Spleen (tissue), 7 donors: ENCODE results near the gene ANKRD10.

Experiments
- CTCF ChIP-seq, 11 experiments: fragments of 200-600 bp in 7 of 11; fragments of 450-650 bp in 4 of 11; sonication (generic) in 4 of 11; IDR thresholded peaks in 8 of 11; conservative IDR thresholded peaks in 3 of 11; 1 replicate in 7 of 11; 2 replicates in 4 of 11; pipeline versions ENCODE4 v1.4.0 to v1.8.0; 2016 to 2021; ENCODE audit warnings: antibody characterized with exemption in 11 of 11, inconsistent platforms in 4 of 11, mild to moderate bottlenecking in 1 of 11
- POLR2A ChIP-seq, 3 donors: fragments of 450-650 bp; IDR thresholded peaks; one replicate each; pipeline ENCODE4 v1.5.1; 2017; ENCODE audit warnings: antibody characterized with exemption in 3 of 3, mild to moderate bottlenecking in 1 of 3
- POLR2AphosphoS5 ChIP-seq, 3 donors: sonication (generic); formaldehyde crosslinking; IDR thresholded peaks; one replicate each; pipeline ENCODE4 v1.5.1; 2017; ENCODE audit warnings: antibody characterized with exemption in 3 of 3
- donor health status: DM: no; HTN: no; CAD: no; lungs with moderate emphysema.
- donor health status: DM: no; HTN: no; CAD: no.
- donor health status: DM: no; HTN: no; CAD: no.

GRCh38 chr13:110949628-110950027, 34.8 kb upstream of the ANKRD10 start:
- no peak for TF ChIP-seq POLR2AphosphoS5 (IDR thresholded peaks at IDR 0.05)
- no peak for TF ChIP-seq POLR2A (IDR thresholded peaks at IDR 0.05)
- TF ChIP-seq CTCF (IDR thresholded peaks at IDR 0.05 in 8 of 11, conservative IDR thresholded peaks at IDR 0.05 in 3 of 11) = no peak
